H4 (cell line): ENCODE measurements around the gene UBAC2. TPM values are rescaled to one million over a fixed set of nuclear protein-coding genes. Genes with fewer than 3 reads are reported as not detected.
"Not testable (repeated sequence)": the region's sequence is repeated elsewhere in the genome, so short reads cannot be mapped to it uniquely, and the experiment has no call there.

Source experiments
- DNase-seq: peaks from one replicate; pipeline ENCODE4 v3.0.0-alpha.2; 2015; ENCODE audit warnings: low spot score
- total RNA-seq: library from RNA; depleted of rRNA; stranded (reverse); fragments of >200 nt; shearing (Covaris generic); gene quantifications from 2 replicates; pipeline ENCODE4 v1.2.3, GENCODE V29; 2014

UBAC2 gene
- total RNA-seq, 1 experiment from 2014 or later: 29.8 TPM

DNA sequence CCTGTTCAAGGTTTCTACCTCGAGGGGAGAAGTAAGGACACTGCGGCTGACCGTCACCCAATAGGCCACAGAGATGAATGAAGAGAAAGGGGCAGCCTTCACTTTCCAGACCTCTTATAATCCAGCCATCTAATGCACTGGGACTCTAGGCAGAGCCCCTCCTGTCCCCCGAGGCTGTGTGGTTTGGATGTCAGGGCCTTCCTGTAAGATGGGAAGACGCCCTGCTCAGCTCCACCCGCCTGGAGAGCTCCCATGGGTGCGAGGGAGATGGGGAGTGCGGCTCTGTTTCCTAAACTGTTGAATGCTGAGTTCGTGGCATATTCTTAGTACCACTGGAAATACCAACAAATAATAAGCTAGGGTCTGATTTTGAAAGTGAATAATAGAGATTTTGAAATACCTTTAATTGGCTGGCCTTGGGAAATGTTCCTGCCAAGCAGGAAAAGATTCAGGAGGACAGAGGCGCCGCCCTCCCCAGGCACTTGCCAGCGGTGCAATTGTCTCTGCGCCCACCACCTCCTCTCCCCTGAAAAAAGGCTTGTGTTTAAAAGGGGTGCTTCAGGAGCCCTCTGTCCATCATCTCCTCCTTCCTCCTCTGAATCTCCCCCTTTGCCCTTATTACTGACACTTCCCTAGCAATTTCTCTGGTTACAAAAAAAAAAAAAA is 191.9 kb downstream of the UBAC2 start:
- no peak for DNase-seq

DNA sequence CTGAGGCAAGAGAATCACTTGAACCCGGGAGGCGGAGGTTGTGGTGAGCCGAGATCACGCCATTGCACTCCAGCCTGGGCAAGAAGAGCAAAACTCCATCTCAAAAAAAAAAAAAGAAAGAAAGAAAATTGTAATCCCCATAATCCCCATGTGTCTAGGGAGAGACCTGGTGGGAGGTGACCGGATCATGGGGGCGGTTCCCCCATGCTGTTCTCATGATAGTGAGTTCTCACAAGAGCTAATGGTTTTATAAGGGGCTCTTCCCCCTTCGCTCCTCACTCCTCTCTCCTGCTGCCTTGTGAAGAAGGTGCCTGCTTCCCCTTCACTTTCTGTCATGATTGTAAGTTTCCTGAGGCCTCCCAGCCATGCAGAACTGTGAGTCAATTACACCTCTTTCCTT is 192.7 kb downstream of the UBAC2 start:
- DNase-seq: not testable (repeated sequence)

DNA sequence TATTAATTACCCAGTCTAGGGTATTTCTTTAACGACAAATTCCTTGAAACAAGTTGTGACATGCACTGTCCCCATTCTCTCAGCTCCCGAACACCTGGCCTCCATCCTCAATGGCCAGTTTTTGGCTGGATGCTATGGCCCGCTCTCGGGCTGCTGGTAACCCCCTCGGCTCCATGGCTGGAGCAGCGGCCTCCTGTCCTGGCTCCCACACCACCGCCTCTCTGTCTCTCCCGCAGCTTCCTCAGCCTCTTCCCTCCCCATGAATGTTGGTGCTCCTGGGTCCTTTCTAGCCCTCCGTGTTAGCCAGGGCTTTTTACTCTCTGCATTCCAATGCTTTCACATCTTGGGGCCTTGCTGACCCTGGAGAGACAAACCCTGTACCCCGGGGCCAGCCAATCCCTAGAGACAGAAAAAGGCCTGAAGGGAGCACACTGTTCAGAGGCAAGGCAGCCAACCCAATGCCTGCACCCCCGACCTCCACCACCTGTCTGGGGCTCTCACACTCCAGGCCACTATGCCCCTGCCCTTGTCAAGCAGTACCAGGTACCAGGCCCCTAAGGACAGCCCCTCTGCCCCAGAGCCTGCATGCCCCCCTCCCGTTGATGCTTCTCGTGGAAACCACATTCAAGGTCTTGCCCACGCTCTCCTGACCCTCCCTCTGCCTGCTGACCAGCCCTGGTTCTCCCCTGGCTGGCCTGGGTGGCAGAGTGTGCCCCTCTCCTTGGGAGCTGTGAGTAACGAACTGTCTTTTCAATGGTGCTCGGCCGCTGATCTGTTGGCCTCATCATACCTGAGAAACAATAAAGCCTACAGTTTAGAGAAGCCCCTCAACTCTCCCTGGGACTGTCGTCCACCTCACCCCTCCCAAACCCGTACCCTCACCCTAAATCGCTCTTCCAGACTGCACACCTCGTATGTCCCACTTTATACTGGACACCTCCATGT is 193.4 kb downstream of the UBAC2 start:
- no peak for DNase-seq

DNA sequence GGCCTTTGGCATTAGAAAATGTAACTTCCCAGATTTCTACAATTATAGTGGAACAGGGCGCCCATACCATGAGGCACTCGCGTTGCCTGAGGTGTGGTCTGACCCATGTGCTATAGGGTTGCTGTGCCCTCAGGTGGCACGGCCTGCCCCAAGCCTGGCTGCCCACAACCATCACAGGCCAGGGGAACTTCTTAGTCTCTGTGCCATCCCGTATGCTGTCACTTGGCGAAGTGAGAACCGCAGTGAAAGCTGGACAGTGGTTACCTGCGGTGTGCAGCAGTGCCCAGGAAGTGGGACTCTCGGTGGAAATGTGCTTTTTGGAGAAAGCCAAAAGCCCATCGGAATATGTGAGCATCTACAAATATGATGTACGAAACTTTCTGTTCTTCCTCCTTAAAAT is 194.8 kb downstream of the UBAC2 start:
- DNase-seq: no peak

DNA sequence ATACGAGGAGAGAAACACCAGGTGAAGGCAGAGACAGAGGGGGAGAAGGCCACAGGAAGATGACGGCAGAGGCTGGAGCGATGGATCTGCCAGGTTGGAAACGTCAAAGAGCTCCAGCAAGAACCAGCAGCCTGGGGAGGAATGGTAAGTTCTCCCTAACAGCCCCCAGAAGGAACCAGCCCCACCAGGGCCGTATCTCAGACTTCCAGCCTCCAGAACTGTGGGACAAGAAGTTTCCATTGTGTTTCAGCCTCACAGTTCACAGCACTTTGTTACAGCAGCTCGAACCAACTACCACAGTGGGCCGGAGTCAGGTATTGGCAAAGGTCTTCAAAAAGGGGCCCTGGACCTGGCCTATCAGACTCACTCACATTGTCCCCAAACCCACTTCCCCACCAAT is 195.8 kb downstream of the UBAC2 start:
- no peak for DNase-seq

DNA sequence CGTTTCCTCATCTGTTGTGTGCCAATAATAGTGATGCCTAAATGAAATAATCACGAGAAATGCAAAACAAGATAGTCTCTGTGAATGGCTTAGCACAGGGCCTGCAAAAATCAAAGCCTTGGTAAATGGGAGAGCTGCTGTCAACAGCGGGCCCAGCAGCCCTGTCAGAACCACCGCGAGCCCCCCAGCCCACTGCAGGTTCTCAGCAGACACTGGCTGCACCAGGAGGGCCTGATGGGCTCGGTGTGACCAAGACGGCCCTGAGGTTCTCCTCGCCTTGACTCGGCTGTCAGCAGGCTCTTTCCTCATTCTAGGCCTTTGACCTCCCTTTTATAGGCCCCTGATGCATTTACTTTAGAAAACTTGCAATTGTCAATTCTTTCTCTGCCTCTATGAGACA is 197.4 kb downstream of the UBAC2 start:
- DNase-seq: no peak

DNA sequence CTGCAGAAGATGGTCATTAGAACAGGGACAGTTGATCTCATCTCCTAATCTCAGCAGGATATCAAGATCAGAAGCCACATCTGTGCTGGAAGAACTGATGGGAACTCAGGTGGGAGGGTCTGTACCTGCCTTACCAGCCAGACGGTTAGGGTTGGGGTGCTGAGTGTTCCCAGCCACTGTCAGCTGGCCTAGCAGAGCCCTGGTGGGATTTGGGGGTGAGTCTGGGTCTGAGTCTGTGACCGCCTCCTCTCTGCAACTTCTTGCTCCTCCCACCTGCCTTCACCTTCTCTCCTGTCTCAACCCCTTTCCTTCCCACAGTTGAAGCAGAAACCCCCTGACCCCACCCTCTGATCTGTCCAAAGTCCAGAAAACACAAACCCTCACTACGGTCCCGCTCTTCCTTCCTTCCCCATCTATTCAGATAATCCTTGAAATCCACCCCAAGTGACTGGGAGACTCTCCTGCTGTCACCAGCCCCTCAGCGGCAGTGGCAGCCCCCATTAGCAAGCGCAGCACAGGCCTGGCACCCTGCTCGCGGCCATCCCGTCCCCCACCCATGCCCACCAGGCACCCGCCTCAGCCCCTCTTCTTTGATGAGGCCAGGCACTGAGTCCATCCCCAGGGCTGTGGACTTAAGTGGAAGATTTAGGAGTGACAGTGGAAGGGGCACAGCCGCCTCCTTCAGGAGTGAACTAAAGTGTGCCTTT is 198.4 kb downstream of the UBAC2 start:
- DNase-seq: no peak

DNA sequence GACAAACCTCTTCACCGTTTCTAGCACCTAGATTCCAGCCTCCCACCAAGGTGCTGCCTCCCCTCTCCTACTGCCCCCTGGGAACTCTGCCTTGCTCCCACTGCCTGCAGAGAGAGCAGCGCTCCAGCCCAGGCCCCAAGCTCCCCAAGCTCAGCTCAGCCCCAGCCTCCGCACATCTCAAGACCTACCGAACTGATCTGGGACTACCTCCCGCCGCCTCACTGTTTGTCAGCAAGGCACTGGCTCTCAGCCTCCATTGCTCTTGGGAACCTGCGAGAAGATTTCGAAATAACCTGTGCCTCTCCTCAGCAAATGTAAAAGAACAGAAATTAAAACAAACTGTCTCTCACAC is 198.9 kb downstream of the UBAC2 start:
- DNase-seq: no peak

DNA sequence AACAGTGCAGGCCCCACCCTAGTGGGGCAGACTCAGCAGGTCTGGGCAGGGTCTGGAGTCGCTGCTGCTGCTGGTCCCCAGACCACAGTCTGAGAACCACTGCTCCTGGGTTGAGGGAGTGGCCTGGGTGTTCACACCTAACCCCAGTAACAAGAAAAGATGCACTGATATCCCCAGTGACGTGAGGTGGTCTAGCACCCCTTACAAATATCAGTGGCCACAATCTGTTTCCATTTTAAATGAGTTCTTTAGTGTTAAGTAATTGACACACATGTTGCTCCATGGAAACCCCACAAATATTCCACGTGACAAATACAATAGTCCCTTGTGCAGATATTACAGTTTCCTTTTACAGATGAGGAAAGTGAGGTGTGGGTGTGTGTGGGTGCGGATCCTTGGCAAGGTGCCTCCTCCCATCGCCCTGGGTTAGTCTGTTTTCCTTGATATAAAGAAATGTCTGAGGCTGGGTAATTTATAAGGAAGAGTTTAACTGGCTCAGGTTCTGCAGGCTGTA is 202.9 kb downstream of the UBAC2 start:
- no peak for DNase-seq

DNA sequence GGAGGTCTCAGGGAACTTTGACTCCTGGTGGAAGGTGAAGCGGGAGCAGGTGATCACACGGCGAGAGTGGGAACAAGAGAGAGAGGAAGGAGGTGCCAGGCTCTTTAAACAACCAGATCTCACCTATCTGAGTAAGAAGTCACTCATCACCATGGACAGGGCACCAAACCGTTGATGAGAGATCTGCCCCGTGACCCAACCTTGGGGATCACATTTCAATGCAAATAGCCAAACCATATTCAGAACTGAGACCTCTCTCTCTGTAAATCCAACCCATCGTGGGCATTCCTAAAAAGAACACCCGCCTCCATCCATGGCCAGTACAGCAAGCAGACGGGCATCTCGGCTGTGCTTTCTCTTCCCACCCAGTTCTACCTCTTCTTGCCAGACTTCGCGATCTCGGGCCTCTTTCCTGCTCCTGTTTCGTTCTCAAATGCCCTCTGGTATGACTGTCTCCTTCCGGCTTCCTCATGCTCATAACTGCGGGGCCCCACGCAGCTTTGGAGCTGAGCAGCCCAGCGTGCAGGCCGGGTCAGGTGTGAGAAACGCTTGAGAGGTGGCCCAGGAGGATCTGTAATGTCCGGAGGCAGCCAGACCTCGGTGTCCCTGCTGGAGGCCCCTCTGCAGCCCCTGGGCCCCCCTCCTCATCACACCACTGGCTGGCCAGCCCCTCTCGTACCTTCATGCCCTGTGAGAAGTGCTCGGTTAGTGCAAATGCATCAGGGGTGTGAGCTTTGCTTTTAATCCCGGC is 203.5 kb downstream of the UBAC2 start:
- no peak for DNase-seq

DNA sequence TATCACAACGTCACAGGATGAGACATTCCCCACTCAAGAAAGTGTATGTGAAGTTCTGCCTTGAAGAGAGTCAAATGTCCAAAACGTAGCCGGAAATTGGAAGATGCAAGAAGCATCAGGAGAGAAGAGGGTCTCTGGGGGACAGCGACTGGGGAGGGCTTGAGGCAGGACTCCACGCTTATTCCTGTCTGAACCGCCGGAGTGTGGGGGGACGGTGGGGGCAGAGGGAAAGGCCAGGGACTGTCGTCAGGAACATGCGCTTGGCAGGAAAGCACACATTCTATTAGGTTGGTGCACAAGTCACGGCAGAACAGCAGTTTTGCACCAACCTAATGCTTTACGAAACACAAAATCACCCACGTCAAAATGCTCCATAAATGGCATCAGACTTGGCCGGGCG is 205.3 kb downstream of the UBAC2 start:
- DNase-seq: no peak

DNA sequence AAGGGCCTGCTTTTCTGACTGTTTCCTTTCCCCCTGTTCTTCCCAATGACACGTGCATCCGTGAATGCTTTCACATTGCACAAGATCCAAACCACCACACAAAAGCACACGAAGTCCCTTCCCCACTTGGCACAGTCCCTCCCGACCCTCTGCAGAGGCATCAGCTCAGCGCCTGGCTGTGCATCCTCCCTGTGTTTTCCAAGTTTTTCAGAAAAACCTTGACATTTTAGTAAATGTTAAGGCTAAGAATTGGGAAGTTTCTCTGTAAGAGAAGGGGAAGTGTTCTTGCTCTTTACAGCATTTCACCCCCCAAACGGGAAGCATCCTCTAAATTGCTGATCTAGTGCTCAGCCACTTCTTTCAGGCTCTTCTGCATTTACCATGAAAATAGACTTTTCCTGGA is 206.1 kb downstream of the UBAC2 start:
- DNase-seq: no peak

DNA sequence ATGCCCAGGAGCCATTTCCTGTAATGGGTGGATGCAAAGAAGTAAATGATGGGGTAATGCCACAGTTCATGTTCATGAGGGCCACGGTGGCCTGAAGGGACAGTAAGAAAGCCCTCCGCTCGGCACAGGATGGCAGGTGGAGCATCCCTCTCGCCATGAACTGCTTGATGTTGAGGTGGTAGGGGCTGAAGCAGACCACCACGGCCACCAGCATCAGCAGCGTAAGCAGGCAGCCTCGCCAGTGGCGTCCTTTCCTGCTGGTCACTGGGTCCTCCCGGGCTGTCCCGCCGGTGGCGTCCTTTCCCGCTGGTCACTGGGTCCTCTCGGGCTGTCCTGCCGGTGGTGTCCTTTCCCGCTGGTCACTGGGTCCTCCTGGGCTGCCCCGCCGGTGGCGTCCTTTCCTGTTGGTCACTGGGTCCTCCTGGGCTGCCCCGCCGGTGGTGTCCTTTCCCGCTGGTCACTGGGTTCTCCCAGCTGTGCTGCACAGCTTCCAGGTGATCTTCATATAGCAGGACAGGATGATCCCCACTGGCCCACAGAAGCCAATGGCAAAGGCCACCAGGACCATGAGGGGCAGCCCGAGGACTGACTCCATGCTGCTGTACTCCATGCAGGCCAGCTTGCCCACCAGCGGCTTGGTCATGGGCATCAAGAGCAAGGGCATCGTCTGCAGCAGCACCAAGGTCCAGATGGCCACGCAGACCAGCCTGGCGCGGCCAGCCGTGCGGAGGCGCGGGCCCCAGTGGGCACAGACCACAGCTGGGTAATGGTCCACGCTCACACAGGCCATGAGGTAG is 207.4 kb downstream of the UBAC2 start:
- no peak for DNase-seq

DNA sequence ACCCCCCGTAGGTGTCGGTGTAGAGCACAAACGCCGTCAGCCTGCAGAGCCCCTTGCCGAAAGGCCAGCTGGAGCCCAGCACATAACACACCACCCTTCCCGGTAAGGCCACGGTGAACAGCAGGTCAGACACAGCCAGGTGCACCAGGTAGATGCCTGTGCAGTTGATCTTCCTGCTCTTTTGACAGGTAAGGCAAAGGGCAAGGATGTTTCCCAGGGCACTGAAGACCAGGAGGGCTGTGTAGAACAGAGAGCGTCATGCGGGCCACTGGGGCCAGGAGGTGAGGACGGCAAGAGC is 208.0 kb downstream of the UBAC2 start:
- DNase-seq: no peak

DNA sequence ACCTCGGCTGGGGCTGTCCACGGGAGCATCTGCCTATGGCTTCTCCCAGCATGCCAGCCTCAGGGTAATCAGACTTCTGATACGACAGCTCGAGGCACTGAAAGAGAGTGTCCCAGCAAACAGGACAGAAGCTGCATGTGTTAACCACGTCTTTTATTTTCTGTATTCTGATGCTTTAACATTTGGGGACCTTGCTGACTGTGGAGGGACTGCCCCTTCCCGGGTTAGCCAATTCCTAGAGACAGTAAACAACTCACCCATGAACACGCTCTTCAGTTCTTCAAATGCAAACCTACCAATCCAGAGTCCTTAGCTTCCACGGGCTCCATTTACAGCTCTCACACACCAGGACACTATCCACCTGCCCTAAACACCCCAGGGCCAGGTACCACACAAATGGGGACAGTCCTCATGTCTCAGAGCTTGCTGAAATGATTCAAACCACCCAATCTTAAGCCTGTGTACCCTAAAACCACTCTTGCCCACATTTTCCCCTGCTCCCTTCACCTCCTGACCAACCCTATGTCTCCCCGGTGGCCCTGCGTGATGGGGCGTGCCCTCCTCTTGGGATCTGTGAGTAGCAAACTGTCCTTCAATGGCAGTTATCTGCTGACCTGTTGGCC is 208.9 kb downstream of the UBAC2 start:
- DNase-seq: not testable (repeated sequence)

DNA sequence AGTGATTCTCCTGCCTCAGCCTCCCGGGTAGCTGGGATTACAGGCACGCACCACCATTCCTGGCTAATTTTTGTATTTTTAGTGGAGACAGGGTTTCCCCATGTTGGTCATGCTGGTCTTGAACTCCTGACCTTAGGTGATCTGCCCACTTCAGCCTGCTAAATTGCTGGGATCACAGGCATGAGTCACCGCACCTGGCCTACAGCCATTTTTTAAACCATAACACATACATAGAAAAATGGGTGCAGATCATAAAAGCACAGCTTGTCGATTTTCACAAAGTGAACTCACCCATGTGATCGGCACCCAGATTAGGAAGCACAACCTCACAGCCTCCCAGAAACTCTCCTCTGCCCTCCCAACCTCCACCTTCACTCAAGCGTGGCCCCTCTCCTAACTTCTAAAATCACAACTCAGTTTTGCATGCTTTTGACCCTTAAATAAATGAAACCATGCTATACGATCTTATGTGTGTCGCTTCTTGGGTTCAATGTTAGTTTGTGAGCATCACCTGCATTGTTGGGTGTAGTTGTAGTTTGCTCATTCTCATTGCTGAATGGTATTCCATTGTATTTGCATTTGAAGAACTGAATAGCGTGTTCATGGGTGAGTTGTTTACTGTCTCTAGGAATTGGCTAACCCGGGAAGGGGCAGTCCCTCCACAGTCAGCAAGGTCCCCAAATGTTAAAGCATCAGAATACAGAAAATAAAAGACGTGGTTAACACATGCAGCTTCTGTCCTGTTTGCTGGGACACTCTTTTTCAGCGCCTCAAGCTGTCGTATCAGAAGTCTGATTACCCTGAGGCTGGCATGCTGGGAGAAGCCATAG is 210.2 kb downstream of the UBAC2 start:
- DNase-seq: not testable (repeated sequence)

DNA sequence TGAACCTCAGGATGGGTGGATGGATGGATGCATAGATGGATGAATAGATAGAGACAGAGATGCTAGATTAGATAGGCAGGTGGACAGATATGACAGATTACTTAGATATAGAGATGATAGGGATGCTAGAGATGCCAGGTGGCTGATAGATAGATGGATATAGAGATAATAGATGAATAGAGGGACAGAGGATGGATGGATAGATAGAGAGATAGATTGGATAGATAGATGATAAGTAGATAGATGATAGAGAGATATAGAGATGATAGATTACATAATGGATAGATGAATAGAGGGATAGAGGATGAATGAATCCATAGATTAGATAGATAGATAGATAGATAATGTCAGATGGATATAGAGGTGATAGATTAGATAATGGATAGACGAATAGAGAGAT is 212.2 kb downstream of the UBAC2 start:
- no peak for DNase-seq

DNA sequence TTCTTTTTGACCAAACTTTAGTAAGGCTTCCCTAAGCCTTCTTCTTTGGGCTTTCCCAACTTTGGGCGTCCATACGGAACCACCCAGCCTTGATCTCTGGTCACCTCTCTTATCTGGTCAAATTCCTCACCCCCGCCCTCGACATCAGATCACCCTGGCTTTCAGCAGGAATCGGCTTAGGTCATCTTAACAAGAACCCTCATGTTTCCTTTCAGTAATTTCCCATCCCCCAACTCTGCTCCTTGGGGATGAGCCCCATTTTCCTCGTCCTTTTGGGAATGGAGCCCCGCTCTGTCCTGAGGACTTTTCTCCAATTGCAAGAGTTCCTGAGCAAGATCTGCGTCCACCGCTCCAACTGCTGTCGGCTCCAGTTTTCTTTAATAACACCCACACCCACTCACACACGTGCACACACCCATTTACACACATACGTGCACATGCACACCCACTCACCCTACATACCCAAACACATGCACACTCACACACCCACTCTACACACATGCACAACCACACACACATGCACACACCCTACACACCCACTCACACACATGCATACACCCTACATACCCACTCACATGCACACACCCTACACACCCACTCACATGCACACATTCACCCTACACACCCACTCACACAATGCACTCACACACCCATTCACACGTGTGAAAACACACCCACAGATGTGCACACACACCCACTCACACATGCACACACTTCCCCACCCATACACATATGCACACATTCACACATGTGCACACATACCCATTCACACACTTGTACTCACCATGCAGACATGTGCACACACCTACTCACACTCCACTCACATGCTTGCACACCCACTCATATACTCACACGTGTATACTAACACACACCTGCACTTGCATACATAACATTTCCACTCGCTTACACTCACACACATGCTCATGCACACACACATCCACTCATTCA is 213.7 kb downstream of the UBAC2 start:
- no peak for DNase-seq
